Activated CD4-positive, alpha-beta memory T cell treated with anti-CD3 and anti-CD28 coated beads for 36 hours (primary cell): ENCODE results near the gene PTPRN2. TPM values are rescaled to one million over a fixed set of nuclear protein-coding genes. Genes with fewer than 3 reads are reported as not detected.
A peak's percentile ranks its signal among the peaks of the same experiment; 100 is the strongest.

ENCODE experiments used
- CTCF ChIA-PET: fragments of 350-600 bp; sonication (Branson Sonifier 250); formaldehyde crosslinking; loops from one replicate; lab custom pipeline; 2021; ENCODE audit warnings: antibody characterized with exemption, inconsistent platforms; lab: Charles Lee
- POLR2A ChIA-PET: fragments of 350-600 bp; sonication (Branson Sonifier 250); formaldehyde crosslinking; loops from one replicate; lab custom pipeline; 2021; ENCODE audit warnings: antibody characterized with exemption; lab: Charles Lee
- DNase-seq: peaks from one replicate; pipeline ENCODE4 v3.0.0-alpha.2; 2020
- H3K27ac Mint-ChIP-seq: one replicate; pipeline ENCODE4 v1.8.0; 2021; ENCODE audit warnings: mixed read lengths
- H3K27me3 Mint-ChIP-seq: one replicate; pipeline ENCODE4 v1.8.0; 2021; ENCODE audit warnings: mixed read lengths
- H3K36me3 Mint-ChIP-seq: one replicate; pipeline ENCODE4 v1.8.0; 2021; ENCODE audit warnings: mixed read lengths
- H3K4me1 Mint-ChIP-seq: one replicate; pipeline ENCODE4 v1.8.0; 2021; ENCODE audit warnings: low read depth, mixed read lengths
- H3K4me3 Mint-ChIP-seq: one replicate; pipeline ENCODE4 v1.8.0; 2021; ENCODE audit warnings: mild to moderate bottlenecking, mixed read lengths
- H3K9me3 Mint-ChIP-seq: one replicate; pipeline ENCODE4 v1.8.0; 2021; ENCODE audit warnings: mixed read lengths
- intact Hi-C: fragments of 100-400 bp; cut with micrococcal nuclease; formaldehyde crosslinking; loops from one replicate; pipeline ENCODE4 v1.15.1; 2023
- total RNA-seq, 2 experiments: library from RNA; stranded (reverse); gene quantifications; one replicate each; pipeline ENCODE4 v1.2.3, GENCODE V29; 2021

PTPRN2 gene
- total RNA-seq, 2 experiments from 2014 or later = 0.51 to 0.64 TPM

DNA sequence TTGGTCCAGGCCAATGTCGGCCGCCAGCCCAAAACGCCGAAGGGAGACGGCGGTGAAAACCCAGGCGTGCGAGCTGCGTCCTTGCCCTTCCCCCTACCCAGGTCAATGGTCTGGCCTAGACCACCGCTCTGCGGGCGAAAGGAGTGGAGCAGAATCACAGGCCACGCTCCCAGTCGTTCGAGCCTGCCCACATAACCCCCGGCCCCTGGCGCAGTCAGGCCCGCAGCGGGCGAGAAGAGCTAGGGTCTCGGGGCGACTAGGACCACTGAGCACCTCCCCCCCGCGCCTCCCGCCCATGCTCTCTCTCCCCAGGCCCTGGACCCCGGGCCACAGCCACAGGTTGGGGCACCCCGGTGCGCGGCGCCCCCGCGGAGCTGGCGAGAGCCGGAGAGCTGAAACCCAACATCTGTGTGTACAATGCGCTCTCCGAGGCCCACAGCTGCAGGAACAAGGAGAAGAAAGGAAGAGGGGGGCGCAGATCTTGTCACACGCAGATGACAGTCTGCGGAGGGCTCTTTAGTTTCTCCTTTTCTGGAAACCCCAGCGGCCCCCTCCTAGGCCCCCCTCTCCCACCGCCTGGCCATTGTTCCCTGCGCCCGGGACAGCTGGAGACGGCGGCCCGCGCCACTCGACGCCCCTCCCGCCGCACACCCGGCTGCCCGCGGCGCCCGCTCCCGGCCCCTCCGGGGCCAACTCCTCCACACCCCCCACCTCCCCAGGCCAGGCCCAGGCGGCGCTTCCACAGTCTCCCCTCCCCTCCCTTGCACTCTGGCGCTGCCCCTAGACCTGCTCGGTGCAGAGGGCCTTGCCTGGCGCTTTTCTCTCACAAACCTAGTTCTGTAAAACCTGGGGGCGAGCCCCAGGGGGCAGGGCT is 895.8 kb downstream of the PTPRN2 start:
- H3K27me3 Mint-ChIP-seq = peaks cover 38% of the 10 kb centered on the region
- ChIA-PET CTCF (no interaction called here), POLR2A (no interaction called here)
- H3K36me3 Mint-ChIP-seq = no peaks in the 10 kb centered on the region
- H3K4me1 Mint-ChIP-seq = peaks cover 25% of the 10 kb centered on the region
- intact Hi-C loops = no loop called here
- no peak overlapping the region for H3K27ac Mint-ChIP-seq
- no peak for DNase-seq
- H3K9me3 Mint-ChIP-seq = peaks cover 3% of the 10 kb centered on the region
- H3K4me3 Mint-ChIP-seq = peak overlapping the region; percentile 42

GRCh38 chr7:157690833-157691585 is 896.6 kb downstream of the PTPRN2 start:
- ChIA-PET CTCF (no interaction called here), POLR2A (no interaction called here)
- Mint-ChIP-seq H3K9me3 (peaks cover 3% of the 10 kb centered on the region), H3K4me3 (peak overlapping the region; percentile 42), H3K4me1 (peaks cover 30% of the 10 kb centered on the region), H3K27ac (no peak overlapping the region), H3K36me3 (no peaks in the 10 kb centered on the region), H3K27me3 (peaks cover 46% of the 10 kb centered on the region)
- no peak for DNase-seq
- intact Hi-C loops = no loop called here

GRCh38 chr7:157690058-157690832 is 897.4 kb downstream of the PTPRN2 start:
- ChIA-PET POLR2A (no interaction called here), CTCF (interaction anchor here (0.8 kb wide), 1 partner anchor 24 kb away, joined by 3 read pairs; no protein-coding TSS in a partner anchor)
- H3K36me3 Mint-ChIP-seq = no peaks in the 10 kb centered on the region
- no peaks in the 10 kb centered on the region for H3K9me3 Mint-ChIP-seq
- H3K27me3 Mint-ChIP-seq = peaks cover 44% of the 10 kb centered on the region
- no peak for DNase-seq
- peaks cover 30% of the 10 kb centered on the region for H3K4me1 Mint-ChIP-seq
- intact Hi-C loops = no loop called here
- no peak overlapping the region for H3K27ac Mint-ChIP-seq
- H3K4me3 Mint-ChIP-seq = peak overlapping the region; percentile 35

DNA sequence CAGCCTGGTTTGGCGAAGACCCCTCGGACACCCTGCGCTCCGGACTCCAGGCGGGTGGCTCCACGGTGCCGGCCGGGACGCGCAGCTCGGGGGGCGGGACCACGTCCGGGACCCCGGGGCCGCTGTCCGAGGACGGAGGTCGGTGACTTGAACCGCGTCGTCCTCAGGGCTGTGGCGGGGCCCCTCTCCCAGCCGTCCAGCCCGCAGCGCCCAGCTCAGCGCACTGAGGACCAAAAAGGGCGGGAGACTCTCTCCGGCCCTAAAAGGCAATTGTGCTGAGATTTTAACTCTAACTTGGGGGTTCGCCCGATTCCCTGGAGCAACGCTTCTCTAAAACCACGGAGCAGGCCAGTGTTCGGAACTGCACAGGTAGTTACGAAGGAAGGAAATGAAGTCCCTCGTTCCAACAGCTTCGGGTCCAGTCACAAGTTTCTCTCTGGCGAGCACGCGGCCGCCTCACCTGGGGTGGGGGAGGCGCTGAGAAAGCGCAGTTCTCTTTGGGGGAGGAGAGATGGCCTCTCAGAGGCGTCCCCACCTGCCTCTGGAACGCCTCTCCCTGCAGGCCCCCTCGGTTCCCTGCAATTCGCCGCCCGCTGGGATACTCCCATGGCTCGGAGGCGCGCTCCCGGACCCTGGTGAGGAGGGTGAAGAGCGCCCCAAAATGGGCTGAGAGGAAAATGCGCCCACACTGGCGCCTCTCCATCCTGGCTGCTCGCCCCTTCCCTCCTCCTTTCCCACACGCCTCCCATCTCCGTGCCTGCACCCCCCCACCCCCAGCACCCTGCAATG is 898.2 kb downstream of the PTPRN2 start:
- H3K9me3 Mint-ChIP-seq = no peaks in the 10 kb centered on the region
- peaks cover 30% of the 10 kb centered on the region for H3K4me1 Mint-ChIP-seq
- DNase-seq = no peak
- H3K27me3 Mint-ChIP-seq = peaks cover 43% of the 10 kb centered on the region
- H3K36me3 Mint-ChIP-seq = no peaks in the 10 kb centered on the region
- no peak overlapping the region for H3K4me3 Mint-ChIP-seq
- intact Hi-C loops = loop anchor here (5.0 kb wide), 1 partner anchor 677 kb away; the partner anchor contains the start of gene MNX1
- CTCF ChIA-PET = interaction anchor here (0.6 to 0.8 kb wide), 2 partner anchors 25 to 116 kb away, joined by 3 read pairs; no protein-coding TSS in a partner anchor
- POLR2A ChIA-PET = no interaction called here
- no peak overlapping the region for H3K27ac Mint-ChIP-seq

DNA sequence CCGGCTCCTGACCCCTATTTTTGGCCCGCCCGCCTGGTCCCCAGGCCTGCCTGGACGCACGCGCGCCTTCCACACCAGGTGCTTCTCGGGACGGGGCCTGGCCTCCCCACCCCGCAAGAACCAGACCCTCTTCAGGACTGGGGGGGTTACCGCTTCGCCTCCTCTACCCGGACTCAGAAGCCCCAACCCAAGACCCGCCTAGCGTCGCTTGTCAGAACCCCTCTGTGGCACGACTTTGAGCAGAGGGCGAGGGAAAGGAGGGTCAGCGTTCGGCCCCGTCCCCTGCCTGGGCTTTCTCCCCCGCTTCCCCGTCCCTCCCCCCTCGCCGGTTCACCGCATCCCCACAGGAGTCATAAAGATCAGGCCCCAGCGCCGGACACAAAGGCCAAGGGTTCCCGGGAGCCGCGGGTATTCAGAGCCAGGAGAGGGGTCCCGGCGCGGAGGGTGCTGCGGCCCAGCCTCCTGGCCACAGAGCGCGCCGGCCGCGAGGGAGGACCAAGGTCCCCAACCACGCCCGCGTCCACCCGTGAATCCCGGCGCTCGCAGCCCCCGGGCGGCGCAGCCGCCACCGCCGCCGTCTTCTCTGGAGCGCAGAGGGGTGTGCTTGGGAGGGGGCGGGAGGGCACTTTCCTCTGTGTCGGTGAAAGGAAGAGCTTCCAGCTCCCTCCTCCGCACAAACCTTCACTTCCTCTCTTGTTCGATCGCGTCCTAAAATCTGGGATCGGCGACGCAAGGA is 898.9 kb downstream of the PTPRN2 start:
- Mint-ChIP-seq H3K4me3 (no peak overlapping the region), H3K27me3 (peaks cover 41% of the 10 kb centered on the region), H3K4me1 (peaks cover 30% of the 10 kb centered on the region), H3K36me3 (no peaks in the 10 kb centered on the region), H3K9me3 (no peaks in the 10 kb centered on the region), H3K27ac (no peak overlapping the region)
- ChIA-PET POLR2A (no interaction called here), CTCF (interaction anchor here (0.6 kb wide), 1 partner anchor 116 kb away, joined by 3 read pairs; no protein-coding TSS in a partner anchor)
- no peak for DNase-seq
- intact Hi-C loops = loop anchor here (5.0 kb wide), 1 partner anchor 676 kb away; the partner anchor contains the start of gene MNX1

DNA sequence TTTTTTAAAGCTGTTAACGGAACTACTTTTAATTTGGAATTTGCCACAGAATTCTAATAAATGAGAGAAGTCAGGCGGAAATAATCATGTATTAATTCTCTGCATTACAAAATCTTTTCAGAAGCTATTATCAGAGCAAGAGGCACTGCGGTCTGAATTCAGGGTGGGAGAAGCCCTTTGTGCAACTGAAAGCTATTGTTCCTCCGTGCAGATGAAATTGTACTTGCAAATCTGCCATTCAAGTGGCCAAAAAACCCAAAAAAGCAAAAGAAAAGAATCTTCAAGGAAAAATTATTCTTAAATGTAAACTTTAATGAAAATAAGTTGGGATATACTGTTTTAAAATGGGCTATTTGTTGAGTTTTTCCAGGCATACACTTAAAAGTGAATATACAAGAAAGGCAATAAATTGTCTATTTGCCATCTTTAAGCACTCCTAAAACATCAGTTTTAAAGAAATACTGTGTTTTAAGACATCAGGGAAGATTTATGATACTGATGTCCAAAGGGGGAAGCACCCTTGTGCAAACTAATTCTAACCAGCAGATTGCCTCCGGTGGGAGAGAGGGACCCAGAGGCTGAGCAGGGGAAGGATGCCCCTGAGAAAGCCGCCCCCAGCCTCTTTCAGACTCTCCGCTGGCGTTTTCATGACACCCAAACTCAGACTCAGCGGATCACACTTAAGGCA is 899.6 kb downstream of the PTPRN2 start:
- CTCF ChIA-PET = no interaction called here
- Mint-ChIP-seq H3K27me3 (peaks cover 49% of the 10 kb centered on the region), H3K36me3 (no peaks in the 10 kb centered on the region), H3K4me1 (peaks cover 30% of the 10 kb centered on the region), H3K4me3 (no peak overlapping the region), H3K9me3 (no peaks in the 10 kb centered on the region), H3K27ac (no peak overlapping the region)
- POLR2A ChIA-PET = no interaction called here
- no peak for DNase-seq
- intact Hi-C loops = loop anchor here (5.0 kb wide), 1 partner anchor 676 kb away; the partner anchor contains the start of gene MNX1

DNA sequence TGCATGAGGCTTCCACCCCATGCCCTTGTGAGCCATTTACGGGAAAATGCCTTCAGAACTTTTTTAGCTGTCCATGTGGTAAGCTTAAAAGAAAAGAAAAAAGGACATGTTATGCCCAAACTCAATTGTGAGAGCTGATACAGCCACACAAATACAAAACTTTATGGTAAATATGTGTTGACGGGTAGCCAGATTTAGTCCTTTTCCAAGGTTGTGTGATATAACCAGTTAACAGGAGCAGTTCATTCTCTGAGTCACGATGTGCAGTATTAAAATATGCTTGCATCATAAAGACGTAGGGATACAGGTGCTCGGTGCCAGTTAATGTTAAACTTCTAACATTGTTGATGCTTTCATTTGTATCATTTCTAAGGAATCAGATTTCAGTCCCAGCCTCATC is 900.5 kb downstream of the PTPRN2 start:
- H3K36me3 Mint-ChIP-seq = no peaks in the 10 kb centered on the region
- POLR2A ChIA-PET = no interaction called here
- no peaks in the 10 kb centered on the region for H3K9me3 Mint-ChIP-seq
- H3K27me3 Mint-ChIP-seq = peaks cover 53% of the 10 kb centered on the region
- DNase-seq = no peak
- intact Hi-C loops = loop anchor here (5.0 kb wide), 1 partner anchor 675 kb away; the partner anchor contains the start of gene MNX1
- CTCF ChIA-PET = no interaction called here
- no peak overlapping the region for H3K27ac Mint-ChIP-seq
- peaks cover 30% of the 10 kb centered on the region for H3K4me1 Mint-ChIP-seq
- no peak overlapping the region for H3K4me3 Mint-ChIP-seq

DNA sequence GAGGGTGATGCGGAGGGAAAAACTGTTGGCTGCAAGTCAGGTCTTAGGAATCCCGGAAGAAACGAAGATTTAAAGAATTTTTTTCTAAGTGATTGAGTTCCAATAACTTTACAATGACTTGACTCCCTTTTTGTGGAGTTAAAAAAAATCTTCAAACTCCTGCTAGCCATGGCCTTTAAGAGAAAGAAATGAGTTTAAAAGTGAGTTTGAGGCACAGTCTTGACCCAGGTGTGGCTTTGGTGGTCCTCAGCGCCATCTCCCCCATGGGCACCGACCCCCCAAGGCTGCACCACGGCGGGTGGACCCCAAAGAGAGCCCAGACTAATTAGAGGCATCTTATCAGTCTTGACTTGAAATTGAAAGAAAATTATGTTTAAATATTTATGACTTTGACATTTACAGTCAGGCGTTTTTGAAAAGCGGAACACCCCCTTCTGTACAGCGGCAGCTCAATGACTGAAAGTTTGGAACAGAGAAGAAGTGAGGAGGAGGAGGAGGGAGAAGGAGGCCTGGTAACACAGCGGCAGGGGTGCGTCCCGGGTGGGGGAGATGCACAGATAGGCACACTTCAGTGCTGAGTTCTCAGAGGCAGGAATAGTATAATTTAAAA is 901.2 kb downstream of the PTPRN2 start:
- ChIA-PET CTCF (no interaction called here), POLR2A (no interaction called here)
- Mint-ChIP-seq H3K4me3 (no peak overlapping the region), H3K27ac (no peak overlapping the region), H3K27me3 (peaks cover 57% of the 10 kb centered on the region), H3K4me1 (peaks cover 29% of the 10 kb centered on the region), H3K9me3 (no peaks in the 10 kb centered on the region), H3K36me3 (no peaks in the 10 kb centered on the region)
- intact Hi-C loops = loop anchor here (5.0 kb wide), 1 partner anchor 674 kb away; the partner anchor contains the start of gene MNX1
- no peak for DNase-seq

- intact Hi-C loops = loop anchor here (5.0 kb wide), 1 partner anchor 673 kb away; the partner anchor contains the start of gene MNX1
- no peak for DNase-seq
- POLR2A ChIA-PET = no interaction called here
Measured at GRCh38 chr7:157685430-157686284, 902.0 kb downstream of the PTPRN2 start.

More at GRCh38 chr7:157685430-157686284, 902.0 kb downstream of the PTPRN2 start:
- H3K36me3 Mint-ChIP-seq = no peaks in the 10 kb centered on the region
- H3K27ac Mint-ChIP-seq = no peak overlapping the region
- H3K27me3 Mint-ChIP-seq = peaks cover 59% of the 10 kb centered on the region
- H3K4me1 Mint-ChIP-seq = peaks cover 27% of the 10 kb centered on the region
- H3K9me3 Mint-ChIP-seq = no peaks in the 10 kb centered on the region
- H3K4me3 Mint-ChIP-seq = no peak overlapping the region
- CTCF ChIA-PET = interaction anchor here (1.0 kb wide), 1 partner anchor 253 kb away, joined by 3 read pairs; no protein-coding TSS in a partner anchor
